Mucosa of descending colon (tissue), 3 donors: ENCODE data around the gene GSTM5. TPM values are rescaled to one million over a fixed set of nuclear protein-coding genes. Genes with fewer than 3 reads are reported as not detected.

ENCODE experiments used
- ATAC-seq: fragments of 200-7000 bp; cut with Tn5 transposase; one replicate; pipeline ENCODE4 v1.9.1; 2020; ENCODE audit warnings: mild to moderate bottlenecking, moderate library complexity
- DNase-seq, 3 donors: peaks; one replicate each; pipeline ENCODE4 v3.0.0-alpha.2; 2020
- H3K36me3 ChIP-seq: fragments of 200-600 bp; one replicate; pipeline ENCODE4 v1.8.0; 2021; ENCODE audit warnings: low read depth, mild to moderate bottlenecking
- H3K4me1 ChIP-seq: fragments of 200-600 bp; one replicate; pipeline ENCODE4 v1.8.0; 2021; ENCODE audit warnings: low read depth, mild to moderate bottlenecking
- H3K4me3 ChIP-seq: fragments of 200-600 bp; one replicate; pipeline ENCODE4 v1.8.0; 2021; ENCODE audit warnings: mild to moderate bottlenecking
- H3K9me3 ChIP-seq: fragments of 200-600 bp; one replicate; pipeline ENCODE4 v1.8.0; 2021; ENCODE audit warnings: mild to moderate bottlenecking
- intact Hi-C, 2 donors: fragments of 100-400 bp; cut with DNase I in 1 of 2; cut with micrococcal nuclease in 1 of 2; formaldehyde crosslinking; loops; one replicate each; pipeline versions ENCODE4 v1.11.0 to v1.11.1; 2022; cut with DNase I, micrococcal nuclease
- total RNA-seq, 3 donors: library from RNA; stranded (reverse); fragmentation: NEBNext Ultra II Directional in 2 of 3; extraction: Animal tissue kit (Norgen Biotek cat#: 25700) in 2 of 3; gene quantifications; one replicate each; pipeline versions ENCODE4 v1.2.1 to v1.2.4, GENCODE V29; 2021 to 2023
- TF ChIP-seq, protein P1 (sequence below): fragments of 200-600 bp; IDR thresholded peaks from one replicate; pipeline ENCODE4 v1.8.0; 2022; ENCODE audit warnings: antibody characterized with exemption, mild to moderate bottlenecking
- donor health status: DM: no; HTN: no; CAD: no; lungs with moderate emphysema.
- donor health status: DM: no; HTN: no; CAD: no.
- donor health status: DM: no; HTN: yes; CAD: no.

Gene GSTM5
- total RNA-seq, 3 donors from 2014 or later, result 2.5 to 6.1 (median 4.8) TPM

DNA sequence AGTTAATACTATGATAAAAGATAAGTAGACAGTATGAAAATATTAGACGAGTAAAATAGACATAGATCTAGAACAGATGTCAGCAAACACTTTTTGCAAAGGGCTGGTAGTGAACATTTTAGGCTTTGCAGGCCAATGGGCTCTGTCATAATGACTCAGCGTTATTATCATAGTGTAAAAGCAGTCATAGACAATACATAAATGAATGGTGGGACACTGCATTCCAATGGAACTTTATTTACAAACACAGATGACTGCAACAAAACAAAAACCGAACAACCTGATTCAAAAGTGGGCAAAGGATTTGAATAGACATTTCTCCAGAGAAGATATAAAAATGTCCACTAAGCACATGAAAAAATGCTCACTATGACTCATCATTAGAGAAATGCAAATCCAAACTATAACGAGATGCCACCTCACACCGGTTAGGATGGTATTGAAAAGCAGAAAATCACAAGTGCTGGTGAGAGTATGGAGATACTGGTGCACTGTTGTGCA is 7.3 kb downstream of the GSTM5 start:
- TF ChIP-seq, protein P1, sequence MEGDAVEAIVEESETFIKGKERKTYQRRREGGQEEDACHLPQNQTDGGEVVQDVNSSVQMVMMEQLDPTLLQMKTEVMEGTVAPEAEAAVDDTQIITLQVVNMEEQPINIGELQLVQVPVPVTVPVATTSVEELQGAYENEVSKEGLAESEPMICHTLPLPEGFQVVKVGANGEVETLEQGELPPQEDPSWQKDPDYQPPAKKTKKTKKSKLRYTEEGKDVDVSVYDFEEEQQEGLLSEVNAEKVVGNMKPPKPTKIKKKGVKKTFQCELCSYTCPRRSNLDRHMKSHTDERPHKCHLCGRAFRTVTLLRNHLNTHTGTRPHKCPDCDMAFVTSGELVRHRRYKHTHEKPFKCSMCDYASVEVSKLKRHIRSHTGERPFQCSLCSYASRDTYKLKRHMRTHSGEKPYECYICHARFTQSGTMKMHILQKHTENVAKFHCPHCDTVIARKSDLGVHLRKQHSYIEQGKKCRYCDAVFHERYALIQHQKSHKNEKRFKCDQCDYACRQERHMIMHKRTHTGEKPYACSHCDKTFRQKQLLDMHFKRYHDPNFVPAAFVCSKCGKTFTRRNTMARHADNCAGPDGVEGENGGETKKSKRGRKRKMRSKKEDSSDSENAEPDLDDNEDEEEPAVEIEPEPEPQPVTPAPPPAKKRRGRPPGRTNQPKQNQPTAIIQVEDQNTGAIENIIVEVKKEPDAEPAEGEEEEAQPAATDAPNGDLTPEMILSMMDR, result no peak
- Histone ChIP-seq H3K4me3 (no peak overlapping the region), H3K9me3 (no peaks in the 10 kb centered on the region), H3K36me3 (no peaks in the 10 kb centered on the region), H3K4me1 (peaks cover 4% of the 10 kb centered on the region)
- intact Hi-C loops, result no loop called here
- no peak for DNase-seq
- ATAC-seq, result no peak

DNA sequence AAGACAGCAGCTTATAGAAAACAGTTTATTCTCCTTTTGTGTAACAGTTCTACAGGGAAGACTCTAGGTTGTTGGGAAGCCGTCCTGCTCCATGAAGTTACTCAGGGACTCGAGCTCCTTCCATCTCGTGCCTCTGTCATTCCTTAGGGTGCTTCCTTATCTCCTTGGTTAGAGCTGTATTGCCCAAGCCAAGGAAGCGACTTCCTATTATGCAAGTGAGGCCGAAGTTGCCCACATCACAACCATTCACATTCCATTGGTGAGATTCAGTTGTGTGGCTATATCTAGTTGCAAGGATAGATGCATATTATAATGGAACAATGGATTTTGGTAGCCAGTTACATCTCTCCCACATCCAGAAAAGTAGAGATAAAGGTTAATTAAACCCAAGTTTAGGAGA is 9.0 kb downstream of the GSTM5 start:
- H3K4me3 ChIP-seq, result no peak overlapping the region
- DNase-seq, result no peak
- peaks cover 4% of the 10 kb centered on the region for H3K4me1 ChIP-seq
- TF ChIP-seq, protein P1, result no peak
- ATAC-seq, result no peak
- intact Hi-C loops, result no loop called here
- H3K9me3 ChIP-seq, result no peaks in the 10 kb centered on the region
- no peaks in the 10 kb centered on the region for H3K36me3 ChIP-seq

DNA sequence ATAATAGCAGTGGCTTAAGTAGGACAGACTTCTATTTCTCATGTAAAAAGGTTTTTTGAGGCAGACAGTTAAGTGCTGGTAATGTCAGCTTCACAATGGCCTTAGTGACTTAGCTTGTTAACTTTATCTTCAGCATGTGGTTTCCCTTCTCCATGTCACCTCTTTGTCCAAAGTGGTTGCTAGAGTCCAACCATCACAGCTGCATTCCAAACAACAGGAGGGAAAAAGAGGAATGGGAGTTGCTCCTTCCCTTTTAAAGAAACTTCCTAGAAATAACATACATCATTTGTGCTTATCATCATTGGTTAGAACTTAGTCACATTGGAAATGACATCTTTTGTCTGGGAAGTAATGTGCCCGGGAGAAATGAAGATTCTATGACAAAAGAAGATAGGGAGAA is 9.9 kb downstream of the GSTM5 start:
- TF ChIP-seq, protein P1, result no peak
- intact Hi-C loops, result no loop called here
- ATAC-seq (no peak), DNase-seq (no peak)
- Histone ChIP-seq H3K4me1 (peaks cover 4% of the 10 kb centered on the region), H3K36me3 (no peaks in the 10 kb centered on the region), H3K4me3 (no peak overlapping the region), H3K9me3 (no peaks in the 10 kb centered on the region)

DNA sequence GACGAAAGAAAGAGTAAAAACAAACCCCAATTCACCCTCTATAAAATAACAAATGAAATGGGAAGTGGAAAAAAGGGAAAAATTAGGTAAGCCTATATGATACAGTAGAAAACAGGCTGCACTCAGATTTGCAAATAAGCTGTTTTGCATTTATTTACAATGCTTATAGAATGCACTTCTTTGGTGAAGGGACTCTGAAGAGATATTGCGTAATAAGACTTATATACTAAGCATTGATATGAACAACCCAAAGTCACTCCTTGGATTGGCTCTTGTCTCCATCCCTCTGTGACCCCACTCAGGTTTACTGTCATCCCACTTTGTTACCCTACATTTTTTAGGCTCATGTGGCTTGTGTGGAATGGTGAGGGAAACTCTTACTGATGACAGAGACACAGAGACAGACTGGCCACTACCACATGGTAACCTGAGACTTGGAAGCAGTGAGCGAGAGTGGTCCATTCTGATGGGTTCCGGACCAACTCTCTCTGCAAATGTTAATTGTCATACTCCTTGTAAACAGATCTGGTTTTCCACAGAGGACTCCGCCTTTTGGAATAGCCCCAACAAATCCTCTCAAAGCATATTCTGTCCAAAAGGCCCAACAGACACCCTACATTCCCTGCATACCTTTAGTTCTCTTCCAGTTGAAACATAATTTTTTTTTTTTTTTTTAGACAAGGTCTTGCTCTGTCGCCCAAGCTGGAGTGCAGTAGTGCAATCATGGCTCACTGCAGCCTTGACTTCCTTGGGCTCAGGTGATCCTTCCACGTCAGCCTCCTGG is 11.0 kb downstream of the GSTM5 start:
- ATAC-seq, result no peak
- no peaks in the 10 kb centered on the region for H3K36me3 ChIP-seq
- H3K4me3 ChIP-seq, result no peak overlapping the region
- intact Hi-C loops, result no loop called here
- TF ChIP-seq, protein P1, result no peak
- H3K9me3 ChIP-seq, result no peaks in the 10 kb centered on the region
- no peak for DNase-seq
- H3K4me1 ChIP-seq, result peaks cover 4% of the 10 kb centered on the region

DNA sequence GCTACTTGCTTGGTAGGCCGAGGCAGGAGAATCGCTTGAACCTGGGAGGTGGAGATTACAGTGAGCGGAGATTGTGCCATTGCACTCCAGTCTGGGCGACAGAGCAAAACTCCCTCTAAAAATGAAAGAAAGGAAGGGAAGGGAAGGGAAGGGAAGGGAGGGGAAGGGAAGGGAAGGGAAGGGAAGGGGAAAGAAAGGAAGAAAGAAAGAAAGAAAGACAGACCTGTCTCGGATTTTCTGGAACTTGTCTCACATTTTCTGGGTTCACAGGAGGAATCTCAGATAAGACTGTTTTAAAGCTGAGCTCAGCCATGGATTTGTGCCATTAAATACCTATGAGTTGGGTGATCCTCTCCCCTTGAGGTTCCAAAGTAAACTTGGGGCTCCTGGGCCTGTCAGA is 12.9 kb downstream of the GSTM5 start:
- H3K4me1 ChIP-seq, result no peaks in the 10 kb centered on the region
- ATAC-seq (no peak), DNase-seq (no peak)
- TF ChIP-seq, protein P1, result no peak
- H3K4me3 ChIP-seq, result no peak overlapping the region
- intact Hi-C loops, result no loop called here
- no peaks in the 10 kb centered on the region for H3K9me3 ChIP-seq
- no peaks in the 10 kb centered on the region for H3K36me3 ChIP-seq
